Motor neuron (in vitro differentiated cells): ENCODE data around the gene CXCL1. TPM values are rescaled to one million over a fixed set of nuclear protein-coding genes. Genes with fewer than 3 reads are reported as not detected.
A peak's percentile ranks its signal among the peaks of the same experiment; 100 is the strongest.

Experiments
- ATAC-seq, 8 experiments: fragments of 200-7000 bp; cut with Tn5 transposase; replicated peaks in 6 of 8; 2 replicates each; pipeline ENCODE4 v1.8.0; 2021; ENCODE audit warnings: mild to moderate bottlenecking in 8 of 8, moderate library complexity in 8 of 8
- H3K27ac ChIP-seq, 2 donors: fragments of 250-450 bp; sonication (Bioruptor Pico); 2 replicates each; pipeline ENCODE4 v1.9.0; 2021; ENCODE audit warnings: antibody characterized with exemption in 2 of 2, mild to moderate bottlenecking in 2 of 2, moderate library complexity in 1 of 2
- H3K4me1 ChIP-seq, 2 donors: fragments of 250-450 bp; sonication (Bioruptor Pico); replicated peaks in 1 of 2; 2 replicates each; pipeline ENCODE4 v1.6.1; 2021; ENCODE audit warnings: antibody characterized with exemption in 2 of 2, mild to moderate bottlenecking in 2 of 2, moderate library complexity in 1 of 2
- H3K4me3 ChIP-seq, 5 donors: fragments of 250-450 bp; sonication (Bioruptor Pico); 2 replicates each; pipeline ENCODE4 v1.9.0; 2021; ENCODE audit warnings: antibody characterized with exemption in 5 of 5, mild to moderate bottlenecking in 5 of 5, moderate library complexity in 4 of 5
- WGBS, 10 experiments: fragments of 450-650 bp; shearing (Covaris generic); methylation state at CpG; one replicate each; pipeline ENCODE4 v1.0.0; 2022; 5-methylcytosine and 5-hydroxymethylcytosine counted together
- in situ Hi-C, 9 experiments: fragments of 400-800 bp; cut with MboI; loops; one replicate each; pipeline ENCODE4 v1.15.0; 2021; ENCODE audit warnings: low sequenced_read_pairs in 9 of 9, low pct_unique_long_range_greater_than_20kb in 2 of 9; ENCODE audit not compliant: unreplicated experiment in 9 of 9
- total RNA-seq, 8 experiments: library from RNA; unstranded; fragments of 300-600 nt; gene quantifications; 2 replicates each; pipeline versions ENCODE4 v1.2.3 to v1.2.4, GENCODE V29; 2022

Gene CXCL1
- total RNA-seq, 8 experiments from 2014 or later, result 0.18 to 50.5 (median 2.5) TPM; not detected in 1

- 71 to 100% (median 100%) methylated on average over 1 of the region's 1 CpG; no CpG with 5 or more reads in 2 of the 10 experiments for WGBS, 10 experiments
- in situ Hi-C loops, result loop anchor here in 1 of 9 experiments (25.0 kb wide), 1 partner anchor 133 kb away; the partner anchor contains the start of gene CXCL8
- no peak overlapping the region for H3K4me3 ChIP-seq
- ATAC-seq, result peak in 3 of 8 experiments; percentile 34 to 53 (median 39)
- no peaks in the 10 kb centered on the region for H3K4me1 ChIP-seq
- no peak overlapping the region for H3K27ac ChIP-seq
Measured at GRCh38 chr4:73870768-73871167, 1.6 kb downstream of the CXCL1 start.

- H3K27ac ChIP-seq, result no peak overlapping the region
- in situ Hi-C loops, result loop anchor here in 1 of 9 experiments (25.0 kb wide), 1 partner anchor 134 kb away; the partner anchor contains the start of gene CXCL8
- H3K4me1 ChIP-seq, result no peaks in the 10 kb centered on the region
- no peak for ATAC-seq
- no peak overlapping the region for H3K4me3 ChIP-seq
- 35 to 100% (median 95%) methylated on average over 1 to 6 of the region's 6 CpGs for WGBS, 10 experiments
Measured at GRCh38 chr4:73871511-73872310, 2.5 kb downstream of the CXCL1 start.

DNA sequence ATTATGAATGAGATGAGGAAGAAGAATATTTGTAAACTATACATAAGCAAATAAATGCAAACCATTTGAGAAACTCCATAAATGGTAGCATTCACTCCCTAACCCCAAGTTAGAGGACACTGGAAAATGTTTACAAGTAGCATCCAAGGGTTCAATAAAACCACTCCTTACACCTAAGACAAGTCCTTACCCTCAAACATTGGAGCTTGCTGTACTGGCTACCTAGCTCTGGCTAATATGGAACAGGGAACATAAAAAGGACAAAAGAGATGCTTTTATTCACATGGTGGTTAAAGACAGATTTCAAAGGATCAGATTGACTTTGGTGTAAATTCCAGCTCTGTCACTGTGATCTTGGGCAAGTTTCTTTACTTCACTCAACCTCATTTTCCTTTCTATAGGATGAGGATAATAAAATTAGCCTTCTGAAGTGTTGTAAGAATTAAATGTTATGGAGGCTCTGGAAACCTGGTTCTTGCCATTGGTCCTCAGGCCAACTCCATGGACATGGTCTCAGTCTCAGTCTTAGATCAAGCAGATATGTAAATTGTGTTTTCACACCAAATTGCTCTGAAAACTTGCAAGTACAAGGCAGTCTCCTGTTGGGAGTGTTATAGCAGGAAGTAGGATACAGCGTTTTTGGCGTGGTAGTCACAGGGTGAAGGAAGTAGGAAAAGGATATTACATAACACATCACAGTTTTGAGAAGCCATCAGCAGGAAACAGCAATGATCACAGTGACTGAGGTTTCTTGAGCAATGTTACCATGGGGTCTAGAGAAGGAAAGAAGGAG, 3.3 kb downstream of the CXCL1 start:
- 20 to 90% (median 73%) methylated on average over 1 to 2 of the region's 2 CpGs; no CpG with 5 or more reads in 6 of the 10 experiments for WGBS, 10 experiments
- ATAC-seq, result no peak
- H3K4me3 ChIP-seq, result no peak overlapping the region
- no peaks in the 10 kb centered on the region for H3K4me1 ChIP-seq
- in situ Hi-C loops, result loop anchor here in 1 of 9 experiments (25.0 kb wide), 1 partner anchor 135 kb away; the partner anchor contains the start of gene CXCL8
- H3K27ac ChIP-seq, result no peak overlapping the region

DNA sequence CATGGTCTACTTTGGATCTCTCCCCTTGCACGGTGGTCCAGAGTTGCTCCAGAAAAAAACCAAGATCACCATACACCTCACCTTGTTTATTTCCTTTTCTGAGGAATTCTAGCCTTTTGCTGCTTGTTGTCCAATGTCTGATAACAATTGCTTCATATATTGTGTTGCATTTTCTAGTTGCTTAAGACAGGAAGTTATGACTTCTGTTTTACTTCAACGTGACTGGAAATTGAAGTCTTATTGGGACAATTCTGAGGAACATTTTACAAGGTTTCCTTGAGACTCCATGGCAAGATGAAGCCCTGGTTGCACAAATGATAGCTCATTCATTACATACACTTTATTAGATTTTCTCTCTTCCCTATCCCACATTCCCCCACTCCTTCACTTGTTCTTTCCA, 5.2 kb downstream of the CXCL1 start:
- H3K4me1 ChIP-seq, result no peaks in the 10 kb centered on the region
- H3K4me3 ChIP-seq, result no peak overlapping the region
- no peak overlapping the region for H3K27ac ChIP-seq
- 0 to 100% (median 90%) methylated on average over 1 to 2 of the region's 2 CpGs for WGBS, 10 experiments
- no peak for ATAC-seq
- in situ Hi-C loops, result loop anchor here in 1 of 9 experiments (25.0 kb wide), 1 partner anchor 137 kb away; the partner anchor contains the start of gene CXCL8

DNA sequence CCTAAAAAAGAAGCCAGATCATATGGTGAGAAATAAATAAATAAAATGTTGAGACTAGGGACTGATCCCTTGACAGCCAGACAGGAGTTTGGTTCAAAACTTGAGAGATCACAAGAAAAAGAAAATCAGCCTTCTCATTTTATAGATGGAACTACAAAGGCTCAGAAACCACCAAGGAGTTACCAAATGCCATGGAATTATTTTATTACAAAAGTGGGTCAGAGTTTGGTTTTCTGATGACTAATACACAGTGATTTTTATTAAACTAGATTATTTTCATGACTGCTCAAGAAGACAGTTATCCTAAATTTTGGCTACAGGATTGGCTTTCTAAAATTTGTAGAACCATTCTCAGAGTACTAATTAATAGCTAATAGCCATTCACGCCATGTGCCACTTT, 6.2 kb downstream of the CXCL1 start:
- Histone ChIP-seq H3K27ac (no peak overlapping the region), H3K4me3 (no peak overlapping the region), H3K4me1 (no peaks in the 10 kb centered on the region)
- WGBS, 10 experiments, result 13 to 100% (median 85%) methylated on average over 1 of the region's 1 CpG; no CpG with 5 or more reads in 2 of the 10 experiments
- in situ Hi-C loops, result no loop called here
- ATAC-seq, result no peak

- WGBS, 10 experiments, result 0 to 100% (median 45%) methylated on average over 1 of the region's 1 CpG; no CpG with 5 or more reads in 4 of the 10 experiments
- no peak for ATAC-seq
- H3K4me3 ChIP-seq, result no peak overlapping the region
- H3K27ac ChIP-seq, result no peak overlapping the region
- no peaks in the 10 kb centered on the region for H3K4me1 ChIP-seq
- in situ Hi-C loops, result no loop called here
Measured at GRCh38 chr4:73883306-73883705, 14.1 kb downstream of the CXCL1 start.

- H3K27ac ChIP-seq, result no peak overlapping the region
- no peaks in the 10 kb centered on the region for H3K4me1 ChIP-seq
- WGBS, 10 experiments, result 10 to 96% (median 80%) methylated on average over 1 to 4 of the region's 4 CpGs; no CpG with 5 or more reads in 1 of the 10 experiments
- ATAC-seq, result peak in 2 of 8 experiments; percentile 53 to 78
- in situ Hi-C loops, result no loop called here
- H3K4me3 ChIP-seq, result no peak overlapping the region
Measured at GRCh38 chr4:73885574-73886267, 16.5 kb downstream of the CXCL1 start.

DNA sequence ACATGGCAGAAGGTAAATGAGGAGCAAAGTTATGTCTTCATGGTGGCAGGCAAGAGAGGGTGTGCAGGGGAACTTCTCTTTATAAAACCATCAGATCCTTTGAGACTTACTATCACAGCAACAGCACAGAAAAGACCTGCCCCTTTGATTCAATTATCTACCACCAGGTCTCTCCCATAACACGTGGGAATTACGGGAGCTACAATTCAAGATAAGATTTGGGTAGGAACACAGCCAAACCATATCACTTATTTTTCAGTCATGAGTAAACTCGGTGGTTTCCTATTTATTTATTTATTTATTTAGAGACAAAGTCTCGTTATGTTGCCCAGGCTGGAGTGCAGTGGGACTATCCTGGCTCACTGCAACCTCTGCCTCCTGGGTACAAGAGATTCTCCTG, 22.1 kb downstream of the CXCL1 start:
- no peak for ATAC-seq
- 53 to 100% (median 71%) methylated on average over 1 to 4 of the region's 4 CpGs; no CpG with 5 or more reads in 4 of the 10 experiments for WGBS, 10 experiments
- in situ Hi-C loops, result no loop called here
- Histone ChIP-seq H3K4me1 (no peaks in the 10 kb centered on the region), H3K4me3 (no peak overlapping the region), H3K27ac (no peak overlapping the region)

- peak in 3 of 8 experiments; percentile 45 to 77 (median 56) for ATAC-seq
- H3K27ac ChIP-seq, result no peak overlapping the region
- 60 to 100% (median 80%) methylated on average over 1 of the region's 1 CpG; no CpG with 5 or more reads in 5 of the 10 experiments for WGBS, 10 experiments
- H3K4me1 ChIP-seq, result no peaks in the 10 kb centered on the region
- no peak overlapping the region for H3K4me3 ChIP-seq
- in situ Hi-C loops, result no loop called here
Measured at GRCh38 chr4:73891739-73892405, 22.7 kb downstream of the CXCL1 start.

- Histone ChIP-seq H3K4me1 (no peaks in the 10 kb centered on the region), H3K4me3 (no peak overlapping the region), H3K27ac (no peak overlapping the region)
- ATAC-seq, result no peak
- 14 to 81% (median 67%) methylated on average over 2 to 3 of the region's 3 CpGs; no CpG with 5 or more reads in 3 of the 10 experiments for WGBS, 10 experiments
- in situ Hi-C loops, result no loop called here
Measured at GRCh38 chr4:73892966-73893365, 23.8 kb downstream of the CXCL1 start.

DNA sequence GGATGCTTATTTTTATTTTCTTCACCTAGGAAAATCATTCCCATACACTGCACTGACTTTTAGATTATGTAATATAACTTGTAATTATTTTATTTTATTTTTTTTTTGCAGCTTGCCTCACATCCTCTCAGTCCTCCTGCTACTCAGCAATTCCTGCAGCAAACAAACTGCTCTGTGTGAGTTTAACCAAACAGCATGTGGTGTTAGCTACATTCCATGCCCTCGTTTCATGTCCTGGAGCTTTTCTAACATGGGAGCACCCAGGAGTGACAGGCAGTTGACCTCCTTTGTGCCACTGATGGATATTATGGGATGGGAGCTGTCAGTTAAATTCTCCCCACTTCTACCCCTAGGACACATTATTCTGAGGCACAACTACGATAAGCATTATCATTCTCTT, 24.8 kb downstream of the CXCL1 start:
- in situ Hi-C loops, result no loop called here
- Histone ChIP-seq H3K4me3 (no peak overlapping the region), H3K27ac (no peak overlapping the region), H3K4me1 (no peaks in the 10 kb centered on the region)
- ATAC-seq, result peak in 1 of 8 experiments; percentile 68
- WGBS, 10 experiments, result 0 to 44% (median 19%) methylated on average over 1 to 2 of the region's 2 CpGs; no CpG with 5 or more reads in 4 of the 10 experiments
